ENCODE results near the gene NUCB2. TPM values are rescaled to one million over a fixed set of nuclear protein-coding genes. Genes with fewer than 3 reads are reported as not detected.

Gene NUCB2
- total and polyA plus RNA-seq, 12 donors, result 41.8 to 339 (median 85.5) TPM

DNA sequence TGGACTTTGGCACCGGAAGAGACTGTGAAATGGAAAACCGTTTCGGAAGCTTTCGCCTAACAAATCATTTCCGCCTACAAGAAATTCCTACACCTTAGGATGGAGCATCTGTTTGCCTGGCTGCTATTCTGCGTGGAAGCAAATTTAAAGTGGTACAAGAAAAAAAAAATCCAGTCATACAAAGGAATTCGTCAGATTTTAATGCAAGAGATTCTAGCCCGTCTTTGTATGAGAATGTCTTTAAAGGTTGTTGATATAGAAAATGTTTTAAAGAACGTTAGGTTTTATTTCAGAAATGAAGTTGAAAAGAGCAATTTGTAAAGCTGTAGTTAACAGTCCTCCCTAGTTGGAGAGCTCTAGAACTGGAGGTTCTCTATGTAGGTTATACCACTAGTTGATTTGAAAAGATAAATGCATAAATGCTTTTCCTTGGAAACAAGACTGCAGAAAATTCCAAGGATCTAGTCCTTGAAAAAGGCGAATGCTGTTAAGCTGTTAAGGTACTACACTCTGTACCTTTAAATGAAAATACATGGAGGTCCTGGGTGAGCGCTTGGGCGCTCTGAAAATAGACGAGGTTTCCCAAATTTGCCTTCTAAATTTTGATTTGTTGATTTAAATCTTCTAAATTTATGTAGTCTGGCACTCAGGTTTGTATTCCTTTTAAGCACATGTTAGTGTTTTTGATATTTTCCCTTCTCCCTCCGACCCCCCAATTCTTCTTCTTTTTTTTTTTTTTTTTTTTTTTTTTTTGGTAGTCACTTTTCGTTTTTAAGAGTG is 77.5 kb downstream of the NUCB2 start:
- intact Hi-C loops (cut with DNase I), result loop anchor here in 1 of 2 donors (10.0 kb wide), 1 partner anchor 129 kb away; no protein-coding TSS in a partner anchor
- Histone ChIP-seq H3K27ac (peak overlapping the region; percentile 9 to 84 (median 76)), H3K4me1 (replicated peaks in 1 of 2) (peaks cover 8 to 20% of the 10 kb centered on the region in 2 donors), H3K9me3 (replicated peaks in 1 of 3) (no peaks in the 10 kb centered on the region), H3K4me3 (peak overlapping the region in 2 of 4 donors; percentile 45 to 55), H3K27me3 (no peaks in the 10 kb centered on the region), H3K36me3 (replicated peaks in 1 of 2) (no peaks in the 10 kb centered on the region)
- TF ChIP-seq, protein P1, sequence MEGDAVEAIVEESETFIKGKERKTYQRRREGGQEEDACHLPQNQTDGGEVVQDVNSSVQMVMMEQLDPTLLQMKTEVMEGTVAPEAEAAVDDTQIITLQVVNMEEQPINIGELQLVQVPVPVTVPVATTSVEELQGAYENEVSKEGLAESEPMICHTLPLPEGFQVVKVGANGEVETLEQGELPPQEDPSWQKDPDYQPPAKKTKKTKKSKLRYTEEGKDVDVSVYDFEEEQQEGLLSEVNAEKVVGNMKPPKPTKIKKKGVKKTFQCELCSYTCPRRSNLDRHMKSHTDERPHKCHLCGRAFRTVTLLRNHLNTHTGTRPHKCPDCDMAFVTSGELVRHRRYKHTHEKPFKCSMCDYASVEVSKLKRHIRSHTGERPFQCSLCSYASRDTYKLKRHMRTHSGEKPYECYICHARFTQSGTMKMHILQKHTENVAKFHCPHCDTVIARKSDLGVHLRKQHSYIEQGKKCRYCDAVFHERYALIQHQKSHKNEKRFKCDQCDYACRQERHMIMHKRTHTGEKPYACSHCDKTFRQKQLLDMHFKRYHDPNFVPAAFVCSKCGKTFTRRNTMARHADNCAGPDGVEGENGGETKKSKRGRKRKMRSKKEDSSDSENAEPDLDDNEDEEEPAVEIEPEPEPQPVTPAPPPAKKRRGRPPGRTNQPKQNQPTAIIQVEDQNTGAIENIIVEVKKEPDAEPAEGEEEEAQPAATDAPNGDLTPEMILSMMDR (IDR thresholded peaks at IDR 0.05), result peak in 1 of 6 experiments; percentile 0
- no peak for TF ChIP-seq POLR2A (IDR thresholded peaks at IDR 0.05)
- WGBS, 4 donors, result 5 to 8% (median 6%) methylated on average over 15 of the region's 15 CpGs
- DNase-seq, result no peak

DNA sequence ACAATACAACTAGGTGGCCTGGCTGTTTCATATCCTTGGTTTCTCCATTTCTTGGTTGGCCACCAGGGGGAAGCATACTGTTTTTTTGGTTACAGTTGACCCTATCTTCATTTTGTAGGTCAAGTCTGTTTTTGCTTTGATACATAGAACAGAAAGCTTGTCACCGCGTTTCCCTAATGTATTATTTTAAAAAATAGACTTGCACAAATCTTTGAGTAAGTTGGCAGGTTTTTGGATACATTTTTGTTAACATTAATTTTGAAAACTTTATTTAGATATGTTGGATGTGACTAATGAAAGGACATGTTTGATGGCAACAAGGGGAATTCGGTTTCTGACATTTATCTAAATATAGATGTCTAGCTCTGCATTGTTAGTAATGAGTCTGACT is 78.1 kb downstream of the NUCB2 start:
- Histone ChIP-seq H3K9me3 (replicated peaks in 1 of 3) (no peaks in the 10 kb centered on the region), H3K27me3 (no peaks in the 10 kb centered on the region), H3K4me3 (no peak overlapping the region), H3K27ac (no peak overlapping the region), H3K36me3 (replicated peaks in 1 of 2) (no peaks in the 10 kb centered on the region), H3K4me1 (replicated peaks in 1 of 2) (peaks cover 8 to 20% of the 10 kb centered on the region in 2 donors)
- peak; percentile 63 to 87 (median 71) for DNase-seq
- intact Hi-C loops (cut with DNase I), result loop anchor here in 1 of 2 donors (10.0 kb wide), 1 partner anchor 130 kb away; no protein-coding TSS in a partner anchor
- TF ChIP-seq POLR2A (IDR thresholded peaks at IDR 0.05), result no peak
- TF ChIP-seq, protein P1 (IDR thresholded peaks at IDR 0.05), result peak; percentile 57 to 73 (median 70)
- WGBS, 4 donors, result 28 to 46% (median 32%) methylated on average over 3 of the region's 3 CpGs

DNA sequence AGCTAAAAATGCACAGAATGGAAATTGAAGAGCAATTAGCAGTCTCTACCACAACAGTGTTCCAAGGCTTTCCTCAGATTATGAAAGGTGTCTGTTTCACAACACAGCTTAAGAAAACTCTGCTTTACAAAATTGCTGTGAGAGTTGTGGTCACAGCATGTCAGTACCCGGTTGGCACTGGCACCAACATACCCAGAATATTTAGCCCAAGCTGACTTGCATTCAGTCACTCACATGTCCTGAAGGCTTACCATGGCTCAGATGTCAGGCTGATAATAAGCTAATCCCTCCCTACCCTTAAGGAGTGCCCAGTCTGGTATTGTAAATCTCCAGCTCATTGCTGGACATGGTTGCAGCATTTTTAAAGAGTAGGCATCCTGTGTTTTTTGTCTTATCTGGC is 90.0 kb downstream of the NUCB2 start:
- Histone ChIP-seq H3K4me3 (no peak overlapping the region), H3K27me3 (no peaks in the 10 kb centered on the region), H3K27ac (no peak overlapping the region), H3K9me3 (replicated peaks in 1 of 3) (peaks cover 0 to 26% (median 9%) of the 10 kb centered on the region in 3 donors), H3K4me1 (replicated peaks in 1 of 2) (no peaks in the 10 kb centered on the region), H3K36me3 (replicated peaks in 1 of 2) (no peaks in the 10 kb centered on the region)
- TF ChIP-seq POLR2A (IDR thresholded peaks at IDR 0.05), result no peak
- TF ChIP-seq, protein P1 (IDR thresholded peaks at IDR 0.05), result no peak
- 80 to 100% (median 84%) methylated on average over 1 of the region's 1 CpG for WGBS, 4 donors
- intact Hi-C loops (cut with DNase I), result no loop called here
- DNase-seq, result no peak

DNA sequence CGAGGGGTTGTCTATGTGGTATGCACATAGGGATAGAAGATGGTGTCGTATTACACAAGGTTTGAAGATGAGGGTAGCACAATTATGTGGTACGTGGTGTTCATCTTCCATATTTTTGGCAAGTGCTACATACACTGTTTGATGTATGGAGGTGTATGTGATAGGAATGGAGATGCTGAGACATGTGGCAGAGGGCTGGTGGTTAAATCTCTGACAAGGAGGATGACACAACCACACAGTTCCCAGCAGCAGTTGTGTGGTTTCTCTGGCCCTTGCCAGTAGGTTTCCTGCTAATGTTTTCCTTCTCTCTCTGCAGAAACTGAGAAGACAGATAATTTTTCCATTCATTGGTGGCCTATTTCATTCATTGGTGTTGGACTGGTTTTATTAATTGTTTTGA is 92.0 kb downstream of the NUCB2 start:
- 90 to 94% (median 93%) methylated on average over 3 of the region's 3 CpGs for WGBS, 4 donors
- Histone ChIP-seq H3K4me3 (no peak overlapping the region), H3K4me1 (replicated peaks in 1 of 2) (no peaks in the 10 kb centered on the region), H3K9me3 (replicated peaks in 1 of 3) (peaks cover 0 to 45% (median 9%) of the 10 kb centered on the region in 3 donors), H3K27me3 (no peaks in the 10 kb centered on the region), H3K27ac (no peak overlapping the region), H3K36me3 (replicated peaks in 1 of 2) (no peaks in the 10 kb centered on the region)
- intact Hi-C loops (cut with DNase I), result no loop called here
- no peak for DNase-seq
- TF ChIP-seq, protein P1 (IDR thresholded peaks at IDR 0.05), result no peak
- no peak for TF ChIP-seq POLR2A (IDR thresholded peaks at IDR 0.05)
